Activated T-helper 2 cell treated with anti-CD3 and anti-CD28 coated beads, Interferon-gamma antibody, Interleukin-2, Interleukin-4, amounts not matched to agents 10 μg/mL and 5 μg/mL and 100 μg/mL, durations not matched to agents 14 hours and 24 hours and 36 hours (primary cell): ENCODE measurements around the gene TSFM. TPM values are rescaled to one million over a fixed set of nuclear protein-coding genes. Genes with fewer than 3 reads are reported as not detected.

Source experiments
- DNase-seq: peaks from one replicate; pipeline ENCODE4 v3.0.0; 2021; ENCODE audit warnings: low spot score
- H3K27ac Mint-ChIP-seq: one replicate; pipeline ENCODE4 v1.8.0; 2021; ENCODE audit warnings: mixed read lengths
- H3K27me3 Mint-ChIP-seq: one replicate; pipeline ENCODE4 v1.8.0; 2021; ENCODE audit warnings: low read depth, mixed read lengths
- H3K36me3 Mint-ChIP-seq: one replicate; pipeline ENCODE4 v1.8.0; 2021; ENCODE audit warnings: low read depth, mixed read lengths
- H3K4me1 Mint-ChIP-seq: one replicate; pipeline ENCODE4 v1.8.0; 2021; ENCODE audit warnings: low read depth, mixed read lengths
- H3K4me3 Mint-ChIP-seq: one replicate; pipeline ENCODE4 v1.8.0; 2021; ENCODE audit warnings: low read depth, mild to moderate bottlenecking, moderate library complexity, mixed read lengths
- H3K9me3 Mint-ChIP-seq: one replicate; pipeline ENCODE4 v1.8.0; 2021; ENCODE audit warnings: mixed read lengths
- intact Hi-C: fragments of 100-400 bp; cut with micrococcal nuclease; formaldehyde crosslinking; loops from one replicate; pipeline ENCODE4 v1.15.1; 2023
- total RNA-seq: library from RNA; stranded (reverse); gene quantifications from 2 replicates; pipeline ENCODE4 v1.2.3, GENCODE V29; 2022

Gene TSFM
- total RNA-seq, 1 donor from 2014 or later, result 52.7 TPM

GRCh38 chr12:57751788-57752667 lies 30.6 kb upstream of the TSFM start, which contains the start of gene CDK4:
TSS of gene CDK4 (minus strand) at chr12:57752310. CDS start at chr12:57751717, 593 bp downstream.
- H3K4me3 Mint-ChIP-seq, result peak within 1 kb of the TSS; percentile 94
- H3K36me3 Mint-ChIP-seq, result peaks cover 51% of the 10 kb centered on the region
- H3K9me3 Mint-ChIP-seq, result no peaks in the 10 kb centered on the region
- peaks cover 2% of the 10 kb centered on the region for H3K27me3 Mint-ChIP-seq
- intact Hi-C loops, result loop anchor here (1.0 kb wide), 5 partner anchors 8 to 230 kb away; partner anchors contain the start of genes EEF1AKMT3, MBD6 and METTL1
- peaks cover 50% of the 10 kb centered on the region for H3K4me1 Mint-ChIP-seq
- peak; percentile 99 for DNase-seq
- peak within 1 kb of the TSS; percentile 92 for H3K27ac Mint-ChIP-seq

GRCh38 chr12:57752668-57753000 lies 30.0 kb upstream of the TSFM start:
- Mint-ChIP-seq H3K27me3 (peaks cover 2% of the 10 kb centered on the region), H3K27ac (peak overlapping the region; percentile 92), H3K9me3 (no peaks in the 10 kb centered on the region), H3K4me1 (peaks cover 51% of the 10 kb centered on the region), H3K4me3 (peak overlapping the region; percentile 94), H3K36me3 (peaks cover 47% of the 10 kb centered on the region)
- intact Hi-C loops, result loop anchor here (1.0 kb wide), 5 partner anchors 8 to 230 kb away; partner anchors contain the start of genes EEF1AKMT3, MBD6 and METTL1
- DNase-seq, result no peak

- H3K4me1 Mint-ChIP-seq, result peaks cover 55% of the 10 kb centered on the region
- H3K27me3 Mint-ChIP-seq, result peaks cover 2% of the 10 kb centered on the region
- intact Hi-C loops, result no loop called here
- H3K36me3 Mint-ChIP-seq, result peaks cover 42% of the 10 kb centered on the region
- no peak for DNase-seq
- H3K9me3 Mint-ChIP-seq, result no peaks in the 10 kb centered on the region
- H3K4me3 Mint-ChIP-seq, result peak overlapping the region; percentile 87
- peak overlapping the region; percentile 24 for H3K27ac Mint-ChIP-seq
Observed at GRCh38 chr12:57753756-57754337, 28.7 kb upstream of the TSFM start.

GRCh38 chr12:57754411-57755193 lies 28.0 kb upstream of the TSFM start, which contains the start of gene MARCHF9:
TSS of gene MARCHF9 (plus strand) at chr12:57755103. CDS start at chr12:57755529, 426 bp downstream.
- Mint-ChIP-seq H3K36me3 (peaks cover 41% of the 10 kb centered on the region), H3K4me3 (peak within 1 kb of the TSS; percentile 87), H3K27ac (peak within 1 kb of the TSS; percentile 41), H3K9me3 (no peaks in the 10 kb centered on the region), H3K27me3 (peaks cover 2% of the 10 kb centered on the region), H3K4me1 (peaks cover 55% of the 10 kb centered on the region)
- peak; percentile 81 for DNase-seq
- intact Hi-C loops, result loop anchor here (5.0 kb wide), 1 partner anchor 153 kb away; no protein-coding TSS in a partner anchor

- H3K4me1 Mint-ChIP-seq, result peaks cover 55% of the 10 kb centered on the region
- no peak overlapping the region for H3K4me3 Mint-ChIP-seq
- H3K27ac Mint-ChIP-seq, result no peak overlapping the region
- H3K27me3 Mint-ChIP-seq, result peaks cover 2% of the 10 kb centered on the region
- no peak for DNase-seq
- intact Hi-C loops, result loop anchor here (5.0 kb wide), 1 partner anchor 152 kb away; no protein-coding TSS in a partner anchor
- no peaks in the 10 kb centered on the region for H3K9me3 Mint-ChIP-seq
- peaks cover 43% of the 10 kb centered on the region for H3K36me3 Mint-ChIP-seq
Observed at GRCh38 chr12:57755194-57755453, 27.5 kb upstream of the TSFM start.

- Mint-ChIP-seq H3K36me3 (peaks cover 39% of the 10 kb centered on the region), H3K4me3 (peak overlapping the region; percentile 84), H3K4me1 (peaks cover 51% of the 10 kb centered on the region), H3K9me3 (no peaks in the 10 kb centered on the region), H3K27ac (no peak overlapping the region), H3K27me3 (peaks cover 2% of the 10 kb centered on the region)
- DNase-seq, result no peak
- intact Hi-C loops, result loop anchor here (1.0 to 5.0 kb wide), 2 partner anchors 27 to 152 kb away; partner anchors contain the start of gene TSFM
Observed at GRCh38 chr12:57755454-57756372, 26.9 kb upstream of the TSFM start.

GRCh38 chr12:57756406-57757341 lies 25.9 kb upstream of the TSFM start:
- H3K4me1 Mint-ChIP-seq, result peaks cover 43% of the 10 kb centered on the region

GRCh38 chr12:57757771-57758170 lies 24.8 kb upstream of the TSFM start:
- no peak for DNase-seq
- peaks cover 2% of the 10 kb centered on the region for H3K27me3 Mint-ChIP-seq
- peaks cover 37% of the 10 kb centered on the region for H3K4me1 Mint-ChIP-seq
- H3K36me3 Mint-ChIP-seq, result peaks cover 37% of the 10 kb centered on the region
- H3K4me3 Mint-ChIP-seq, result no peak overlapping the region
- H3K9me3 Mint-ChIP-seq, result no peaks in the 10 kb centered on the region
- intact Hi-C loops, result loop anchor here (5.0 kb wide), 1 partner anchor 150 kb away; no protein-coding TSS in a partner anchor
- no peak overlapping the region for H3K27ac Mint-ChIP-seq

More at GRCh38 chr12:57756406-57757341, 25.9 kb upstream of the TSFM start:
- peak overlapping the region; percentile 51 for H3K27ac Mint-ChIP-seq
- H3K27me3 Mint-ChIP-seq, result peaks cover 2% of the 10 kb centered on the region
- H3K36me3 Mint-ChIP-seq, result peaks cover 38% of the 10 kb centered on the region
- peak; percentile 64 for DNase-seq
- H3K9me3 Mint-ChIP-seq, result no peaks in the 10 kb centered on the region
- H3K4me3 Mint-ChIP-seq, result peak overlapping the region; percentile 84
- intact Hi-C loops, result loop anchor here (1.0 to 5.0 kb wide), 2 partner anchors 26 to 151 kb away; partner anchors contain the start of gene TSFM

- Mint-ChIP-seq H3K4me3 (no peak overlapping the region), H3K36me3 (peaks cover 45% of the 10 kb centered on the region), H3K9me3 (no peaks in the 10 kb centered on the region), H3K27ac (no peak overlapping the region), H3K4me1 (peaks cover 29% of the 10 kb centered on the region), H3K27me3 (peaks cover 2% of the 10 kb centered on the region)
- intact Hi-C loops, result loop anchor here (5.0 kb wide), 1 partner anchor 149 kb away; no protein-coding TSS in a partner anchor
- no peak for DNase-seq
Observed at GRCh38 chr12:57758552-57759359, 23.8 kb upstream of the TSFM start.

- H3K4me3 Mint-ChIP-seq, result no peak overlapping the region
- peaks cover 2% of the 10 kb centered on the region for H3K27me3 Mint-ChIP-seq
- H3K36me3 Mint-ChIP-seq, result peaks cover 49% of the 10 kb centered on the region
- peaks cover 25% of the 10 kb centered on the region for H3K4me1 Mint-ChIP-seq
- intact Hi-C loops, result loop anchor here (5.0 kb wide), 1 partner anchor 148 kb away; no protein-coding TSS in a partner anchor
- no peak for DNase-seq
- no peaks in the 10 kb centered on the region for H3K9me3 Mint-ChIP-seq
- H3K27ac Mint-ChIP-seq, result no peak overlapping the region
Observed at GRCh38 chr12:57759360-57759980, 23.1 kb upstream of the TSFM start.
